Stomach (tissue), 9 donors: ENCODE data around the gene PIK3CA. TPM values are rescaled to one million over a fixed set of nuclear protein-coding genes. Genes with fewer than 3 reads are reported as not detected.
"Not testable (repeated sequence)": the region's sequence is repeated elsewhere in the genome, so short reads cannot be mapped to it uniquely, and the experiment has no call there.

Experiments
- DNase-seq, 2 donors: peaks; one replicate each; pipeline versions ENCODE4 v3.0.0 to v3.0.0-alpha.2; 2013 to 2019
- H3K27ac ChIP-seq, 5 donors: fragments of 200-600 bp in 4 of 5; sonication (generic) in 4 of 5; one replicate each; pipeline ENCODE4 v1.5.1; 2013 to 2019; ENCODE audit warnings: mild to moderate bottlenecking in 1 of 5, moderate library complexity in 1 of 5
- H3K27me3 ChIP-seq, 3 donors: fragments of 200-600 bp; sonication (generic); one replicate each; pipeline ENCODE4 v1.5.1; 2017 to 2019; ENCODE audit warnings: mixed run types in 1 of 3
- H3K36me3 ChIP-seq, 4 donors: fragments of 200-600 bp; sonication (generic); 1 replicate in 3 of 4; 2 replicates in 1 of 4; pipeline ENCODE4 v1.5.1; 2016 to 2019
- H3K4me1 ChIP-seq, 4 donors: fragments of 200-600 bp; sonication (generic); one replicate each; pipeline ENCODE4 v1.5.1; 2016 to 2019
- H3K4me3 ChIP-seq, 4 donors: fragments of 200-600 bp; sonication (generic) in 3 of 4; one replicate each; pipeline ENCODE4 v1.5.1; 2016 to 2019; ENCODE audit warnings: mild to moderate bottlenecking in 1 of 4
- H3K9me3 ChIP-seq, 4 donors: fragments of 200-600 bp; sonication (generic); one replicate each; pipeline ENCODE4 v1.5.1; 2016 to 2019
- EP300 ChIP-seq: sonication (generic); formaldehyde crosslinking; IDR thresholded peaks from one replicate; pipeline ENCODE4 v1.6.1; 2017; ENCODE audit warnings: antibody characterized with exemption
- POLR2A ChIP-seq, 4 donors: fragments of 450-650 bp; IDR thresholded peaks; one replicate each; pipeline ENCODE4 v1.6.1; 2016; ENCODE audit warnings: antibody characterized with exemption in 4 of 4, control low read depth in 2 of 4, mild to moderate bottlenecking in 1 of 4, moderate library complexity in 1 of 4
- POLR2AphosphoS5 ChIP-seq, 3 donors: sonication (generic); formaldehyde crosslinking; IDR thresholded peaks; one replicate each; pipeline ENCODE4 v1.6.1; 2016; ENCODE audit warnings: antibody characterized with exemption in 3 of 3
- WGBS, 5 donors: extraction: QIAGEN DNeasy Blood & Tissue Kit in 3 of 5; methylation state at CpG; one replicate each; pipeline versions ENCODE4 v1.1.5 to v1.1.7; 2013 to 2018; 5-methylcytosine and 5-hydroxymethylcytosine counted together
- intact Hi-C: fragments of 100-400 bp; cut with DNase I; formaldehyde crosslinking; loops from one replicate; pipeline ENCODE4 v1.15.1; 2023; ENCODE audit warnings: low total_unique reads
- polyA plus RNA-seq, 3 donors: library from polyadenylated mRNA; stranded (reverse); fragments of 200-250 nt; gene quantifications; one replicate each; pipeline ENCODE4 v1.2.3, GENCODE V29; 2013
- total RNA-seq, 5 donors: library from RNA; depleted of rRNA; stranded (reverse); fragments of >200 nt; gene quantifications; one replicate each; pipeline versions ENCODE4 v1.1.0 to v1.2.3, GENCODE V29; 2014 to 2016
- TF ChIP-seq, protein P1 (sequence below), 7 experiments: fragments of 450-650 bp in 4 of 7; fragments of 200-600 bp in 3 of 7; sonication (generic) in 3 of 7; IDR thresholded peaks; one replicate each; pipeline ENCODE4 v1.5.1; 2016 to 2019; ENCODE audit warnings: antibody characterized with exemption in 7 of 7, control low read depth in 2 of 7, mild to moderate bottlenecking in 1 of 7
- donor health status: healthy with polysubstance abuse.
- donor health status: Bipolar disorder and iron deficiency.
- donor health status: healthy.

PIK3CA gene
- total and polyA plus RNA-seq, 8 donors = 2.6 to 144 (median 8.2) TPM

DNA sequence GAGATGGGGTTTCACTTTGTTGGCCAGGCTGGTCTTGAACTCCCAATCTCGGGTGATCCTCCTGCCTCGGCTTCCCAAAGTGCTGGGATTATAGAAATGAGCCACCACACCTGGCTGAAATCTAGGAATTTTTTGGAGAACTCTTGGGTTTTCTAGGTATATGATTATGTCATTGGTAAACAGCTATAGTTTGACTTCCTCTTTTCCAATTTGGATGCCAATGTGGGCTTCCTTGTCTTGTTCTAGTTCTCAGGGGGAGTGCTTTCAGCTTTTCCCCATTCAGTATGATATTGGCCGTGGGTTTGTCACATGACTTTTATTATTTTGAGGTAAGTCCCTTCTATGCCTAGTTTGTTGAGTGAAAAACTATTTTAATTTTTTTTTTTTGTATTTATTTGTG lies 84.9 kb downstream of the PIK3CA start:
- Histone ChIP-seq H3K36me3 (peaks cover 3 to 78% (median 39%) of the 10 kb centered on the region in 4 donors), H3K27me3 (no peaks in the 10 kb centered on the region), H3K27ac (no peak overlapping the region), H3K9me3 (no peaks in the 10 kb centered on the region), H3K4me3 (no peak overlapping the region), H3K4me1 (no peaks in the 10 kb centered on the region)
- 94 to 99% (median 96%) methylated on average over 3 of the region's 3 CpGs for WGBS, 5 donors
- no peak for TF ChIP-seq EP300
- TF ChIP-seq POLR2A (IDR thresholded peaks at IDR 0.05) = no peak
- TF ChIP-seq POLR2AphosphoS5 (IDR thresholded peaks at IDR 0.05) = no peak
- TF ChIP-seq, protein P1, sequence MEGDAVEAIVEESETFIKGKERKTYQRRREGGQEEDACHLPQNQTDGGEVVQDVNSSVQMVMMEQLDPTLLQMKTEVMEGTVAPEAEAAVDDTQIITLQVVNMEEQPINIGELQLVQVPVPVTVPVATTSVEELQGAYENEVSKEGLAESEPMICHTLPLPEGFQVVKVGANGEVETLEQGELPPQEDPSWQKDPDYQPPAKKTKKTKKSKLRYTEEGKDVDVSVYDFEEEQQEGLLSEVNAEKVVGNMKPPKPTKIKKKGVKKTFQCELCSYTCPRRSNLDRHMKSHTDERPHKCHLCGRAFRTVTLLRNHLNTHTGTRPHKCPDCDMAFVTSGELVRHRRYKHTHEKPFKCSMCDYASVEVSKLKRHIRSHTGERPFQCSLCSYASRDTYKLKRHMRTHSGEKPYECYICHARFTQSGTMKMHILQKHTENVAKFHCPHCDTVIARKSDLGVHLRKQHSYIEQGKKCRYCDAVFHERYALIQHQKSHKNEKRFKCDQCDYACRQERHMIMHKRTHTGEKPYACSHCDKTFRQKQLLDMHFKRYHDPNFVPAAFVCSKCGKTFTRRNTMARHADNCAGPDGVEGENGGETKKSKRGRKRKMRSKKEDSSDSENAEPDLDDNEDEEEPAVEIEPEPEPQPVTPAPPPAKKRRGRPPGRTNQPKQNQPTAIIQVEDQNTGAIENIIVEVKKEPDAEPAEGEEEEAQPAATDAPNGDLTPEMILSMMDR (IDR thresholded peaks at IDR 0.05) = no peak
- no peak for DNase-seq
- intact Hi-C loops = no loop called here

DNA sequence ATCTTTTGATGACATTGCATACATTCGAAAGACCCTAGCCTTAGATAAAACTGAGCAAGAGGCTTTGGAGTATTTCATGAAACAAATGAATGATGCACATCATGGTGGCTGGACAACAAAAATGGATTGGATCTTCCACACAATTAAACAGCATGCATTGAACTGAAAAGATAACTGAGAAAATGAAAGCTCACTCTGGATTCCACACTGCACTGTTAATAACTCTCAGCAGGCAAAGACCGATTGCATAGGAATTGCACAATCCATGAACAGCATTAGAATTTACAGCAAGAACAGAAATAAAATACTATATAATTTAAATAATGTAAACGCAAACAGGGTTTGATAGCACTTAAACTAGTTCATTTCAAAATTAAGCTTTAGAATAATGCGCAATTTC lies 86.0 kb downstream of the PIK3CA start:
- H3K9me3 ChIP-seq = no peaks in the 10 kb centered on the region
- TF ChIP-seq EP300 (no peak), POLR2A (IDR thresholded peaks at IDR 0.05) (no peak), POLR2AphosphoS5 (IDR thresholded peaks at IDR 0.05) (no peak)
- TF ChIP-seq, protein P1 (IDR thresholded peaks at IDR 0.05) = no peak
- H3K27me3 ChIP-seq = no peaks in the 10 kb centered on the region
- peaks cover 3 to 74% (median 36%) of the 10 kb centered on the region in 4 donors for H3K36me3 ChIP-seq
- no peaks in the 10 kb centered on the region for H3K4me1 ChIP-seq
- no peak overlapping the region for H3K4me3 ChIP-seq
- intact Hi-C loops = no loop called here
- WGBS, 5 donors = 93 to 95% (median 93%) methylated on average over 4 of the region's 4 CpGs
- no peak overlapping the region for H3K27ac ChIP-seq
- DNase-seq = no peak

DNA sequence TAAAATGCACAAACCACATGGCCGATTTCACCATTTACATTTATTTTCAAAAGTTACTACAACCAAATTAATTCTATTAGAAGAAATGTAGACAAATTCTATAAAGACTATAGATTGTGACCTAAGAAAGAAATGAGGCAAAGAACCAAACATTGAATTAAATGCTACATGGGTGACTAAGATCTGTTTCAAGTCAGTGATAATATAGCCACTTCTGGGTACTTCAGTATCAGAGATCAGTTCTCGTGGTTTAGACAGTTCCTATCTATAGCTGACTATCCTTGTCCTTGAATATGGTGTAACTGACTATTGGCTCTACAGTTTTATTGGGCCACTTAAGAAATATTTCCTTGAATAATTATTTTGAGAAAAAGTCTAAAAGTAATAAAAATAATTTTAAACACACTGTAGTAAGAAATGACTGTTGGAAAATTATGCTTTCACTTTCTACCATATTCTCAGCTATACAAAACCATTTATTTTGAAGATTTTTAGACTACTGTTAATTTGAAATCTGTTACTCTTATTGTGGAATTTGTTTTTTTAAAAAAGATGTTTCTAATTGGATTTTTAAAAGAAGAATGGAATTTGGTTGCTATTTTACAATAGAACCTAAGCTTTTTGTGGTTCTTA lies 88.6 kb downstream of the PIK3CA start:
- Histone ChIP-seq H3K27me3 (no peaks in the 10 kb centered on the region), H3K36me3 (peaks cover 3 to 48% (median 15%) of the 10 kb centered on the region in 4 donors), H3K4me3 (no peak overlapping the region), H3K4me1 (no peaks in the 10 kb centered on the region), H3K27ac (no peak overlapping the region), H3K9me3 (no peaks in the 10 kb centered on the region)
- intact Hi-C loops = no loop called here
- TF ChIP-seq EP300 = no peak
- TF ChIP-seq POLR2A (IDR thresholded peaks at IDR 0.05) = no peak
- TF ChIP-seq POLR2AphosphoS5 (IDR thresholded peaks at IDR 0.05) = no peak
- TF ChIP-seq, protein P1 (IDR thresholded peaks at IDR 0.05) = no peak
- no peak for DNase-seq
- WGBS, 5 donors = 87 to 94% (median 92%) methylated on average over 2 of the region's 2 CpGs

DNA sequence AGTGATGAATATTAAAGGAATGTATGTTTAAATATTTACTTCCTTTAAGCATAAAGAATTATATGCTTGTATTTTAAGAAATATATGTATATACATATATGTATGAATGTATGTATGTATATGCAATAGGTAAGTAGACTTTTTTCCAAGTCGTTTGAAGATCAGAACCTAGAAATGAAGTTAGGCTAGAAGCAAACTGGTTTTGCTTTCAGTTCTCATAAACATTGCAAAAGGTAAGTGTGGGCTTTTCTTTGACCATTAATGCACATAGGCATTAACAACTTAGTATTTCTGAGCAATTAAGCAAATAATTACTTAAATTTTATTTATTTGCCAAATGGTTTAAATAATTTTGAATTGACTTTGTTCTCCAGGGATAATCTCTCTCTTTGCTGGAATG lies 92.1 kb downstream of the PIK3CA start:
- H3K4me1 ChIP-seq, H3K4me3 ChIP-seq, DNase-seq, H3K27ac ChIP-seq, intact Hi-C loops, H3K9me3 ChIP-seq, H3K27me3 ChIP-seq: not testable (repeated sequence)
- 31 to 56% (median 39%) methylated on average over 1 of the region's 1 CpG for WGBS, 5 donors
- peaks cover 0 to 16% (median 2%) of the 10 kb centered on the region in 4 donors for H3K36me3 ChIP-seq

DNA sequence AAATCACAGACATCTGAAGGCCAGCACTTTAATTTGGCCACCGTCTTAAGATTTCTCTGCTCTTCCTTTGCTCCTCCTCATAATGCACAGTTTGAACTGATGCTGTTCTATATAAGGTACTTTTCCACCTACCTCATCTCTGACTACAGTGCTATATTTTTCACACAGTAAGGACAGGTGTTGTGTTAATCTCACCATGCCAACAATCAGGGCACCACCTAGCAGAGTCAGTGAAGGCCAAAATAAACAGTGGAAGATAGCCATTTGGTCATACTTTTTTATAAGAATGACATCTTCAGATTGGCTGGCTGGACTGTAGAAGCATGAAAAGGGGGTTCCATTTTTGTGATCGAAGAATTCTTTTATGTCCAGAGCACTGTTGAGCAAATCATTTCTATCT lies 94.7 kb downstream of the PIK3CA start:
- 92 to 97% (median 93%) methylated on average over 1 of the region's 2 CpGs for WGBS, 5 donors
- H3K27ac ChIP-seq, H3K9me3 ChIP-seq, H3K27me3 ChIP-seq, intact Hi-C loops, DNase-seq, H3K4me3 ChIP-seq, H3K4me1 ChIP-seq: not testable (repeated sequence)
- peaks cover 0 to 15% (median 6%) of the 10 kb centered on the region in 4 donors for H3K36me3 ChIP-seq
